Measurements from ENCODE around the gene ZNF444. TPM values are rescaled to one million over a fixed set of nuclear protein-coding genes. Genes with fewer than 3 reads are reported as not detected.

ZNF444 gene
- total and polyA plus RNA-seq, 2 of the 8 experiments (the other 6 are each of a cell fraction or from before 2014, with no cell fraction given): 49.5 to 54.5 TPM

- no peak overlapping the region; the same call in 1 of the 2 replicates for H4K8ac ChIP-seq (ENCODE audit: extremely low read depth, insufficient read depth, low read length)
- H3K23ac ChIP-seq (ENCODE audit: insufficient read length): no peak overlapping the region
- no peak overlapping the region for H2BK12ac ChIP-seq (ENCODE audit: low read depth, low read length)
- H2BK20ac ChIP-seq (ENCODE audit: low read length): no peak overlapping the region
- H3K14ac ChIP-seq (ENCODE audit: insufficient read length): no peak overlapping the region
- H3K23me2 ChIP-seq (ENCODE audit: low read depth, low read length): peaks cover 8% of the 10 kb centered on the region
- H2AFZ ChIP-seq (ENCODE audit: low read length): no peak overlapping the region
- H3K79me2 ChIP-seq (ENCODE audit: control insufficient read depth in 1 of 2, insufficient read depth in 2 of 2, low read length in 2 of 2): peaks cover 50 to 66% of the 10 kb centered on the region in 2 experiments
- H3K27me3 ChIP-seq (replicated peaks in 1 of 4; ENCODE audit: control insufficient read depth in 3 of 4, extremely low read depth in 1 of 4, insufficient read depth in 3 of 4, low read length in 3 of 4): no peaks in the 10 kb centered on the region; a peak in 1 of 7 replicates
- ChIA-PET POLR2A (ENCODE audit: partially characterized antibody) (interaction anchor here (1.1 to 7.0 kb wide), 4 partner anchors 11 to 462 kb away, joined by 3 to 51 read pairs (median 6); no protein-coding TSS in a partner anchor), CTCF (ENCODE audit: partially characterized antibody) (interaction anchor here (0.8 to 1.1 kb wide), 3 partner anchors 12 to 53 kb away, joined by 3 to 5 read pairs (median 3); no protein-coding TSS in a partner anchor)
- DNase-seq (ENCODE audit: low read depth in 1 of 2, low spot score in 2 of 2) (no peak), FAIRE-seq (no peak)
- no peak overlapping the region for H4K5ac ChIP-seq (ENCODE audit: insufficient read length, low read depth, low read length)
- peak overlapping the region; percentile 61 for H2BK5ac ChIP-seq (ENCODE audit: low read depth, low read length)
- TF ChIP-seq KDM1A (IDR thresholded peaks at IDR 0.05; ENCODE audit: borderline replicate concordance, low read length): no peak
- TF ChIP-seq POLR2A (IDR thresholded peaks at IDR 0.05; ENCODE audit: control extremely low read depth in 1 of 2, low read depth in 2 of 2, low read length in 2 of 2): 0 out of 3 replicates have a peak, but pooled peaks of 1 of the 2 experiments have one; percentile 9
- TF ChIP-seq ASH2L (IDR thresholded peaks at IDR 0.05; ENCODE audit: low read length): no peak
- TF ChIP-seq CBX5 (IDR thresholded peaks at IDR 0.05; ENCODE audit: low read depth, low read length): no peak
- no peak overlapping the region for H3K56ac ChIP-seq (replicated peaks; ENCODE audit: insufficient read length, low read depth, low read length)
- H2BK15ac ChIP-seq (ENCODE audit: low read length): no peak overlapping the region
- H3K27ac ChIP-seq (ENCODE audit: low read depth, low read length): no peak overlapping the region; the same call in 1 of the 2 replicates
- no peak overlapping the region; the same call in 1 of the 2 replicates for H2AK5ac ChIP-seq (ENCODE audit: low read depth, low read length)
- H3K4ac ChIP-seq (replicated peaks; ENCODE audit: insufficient read length, low read depth, low read length): no peak overlapping the region
- WGBS, 2 experiments (ENCODE audit: extremely low coverage in 1 of 2, insufficient coverage in 1 of 2, insufficient read length in 1 of 2, insufficient replicate concordance in 2 of 2, low coverage in 1 of 2, low lambda C conversion rate in 2 of 2, missing lambda C conversion rate in 1 of 2): 93% methylated on average over 8 of the region's 8 CpGs; no CpG with 5 or more reads in 1 of the 2 experiments
- 0 out of 8 replicates have a peak, but pooled peaks cover 0 to 3% (median under 1%) of the 10 kb centered on the region in 4 experiments for H3K36me3 ChIP-seq (ENCODE audit: control insufficient read depth in 2 of 4, insufficient read depth in 4 of 4, low read length in 3 of 4)
- H3K4me1 ChIP-seq (replicated peaks in 1 of 4; ENCODE audit: control insufficient read depth in 3 of 4, insufficient read depth in 4 of 4, low read length in 3 of 4): peaks cover 0 to 25% (median 19%) of the 10 kb centered on the region in 4 experiments; a peak in 6 of 7 replicates
- no peaks in the 10 kb centered on the region for H3K9me3 ChIP-seq (ENCODE audit: insufficient read depth in 2 of 2, low read depth in 1 of 2, low read length in 1 of 2)
- H3K4me2 ChIP-seq (ENCODE audit: insufficient read depth in 1 of 2, low read depth in 2 of 2, low read length in 2 of 2): peak overlapping the region; percentile 77 to 82
- no peak overlapping the region for H2BK120ac ChIP-seq (replicated peaks; ENCODE audit: low read depth, low read length)
- peaks cover 10% of the 10 kb centered on the region for H3K79me1 ChIP-seq (ENCODE audit: low read depth, low read length)
- no peak overlapping the region; a peak in 1 of 7 replicates for H3K9ac ChIP-seq (replicated peaks in 1 of 4; ENCODE audit: extremely low read depth in 1 of 4, low read depth in 3 of 4, low read length in 3 of 4)
- no peak overlapping the region for H4K91ac ChIP-seq (replicated peaks; ENCODE audit: insufficient read length, low read length)
- H4K20me1 ChIP-seq (replicated peaks in 1 of 2; ENCODE audit: control insufficient read depth in 1 of 2, insufficient read depth in 2 of 2, low read length in 2 of 2): peaks cover 26 to 34% of the 10 kb centered on the region in 2 experiments
- H3K18ac ChIP-seq (ENCODE audit: extremely low read depth, low read length): peak overlapping the region; percentile 60; the same call in 1 of the 2 replicates
- H3K4me3 ChIP-seq (ENCODE audit: extremely low read depth in 1 of 4, insufficient read depth in 2 of 4, low read depth in 3 of 4, low read length in 4 of 4): peak overlapping the region in 3 of 4 experiments; percentile 76 to 91 (median 78); a peak in 5 of 8 replicates
Measured at GRCh38 chr19:56118666-56119581, 22.2 kb upstream of the ZNF444 start.

Measured in H1 (cell line).